ENCODE data around the gene GBGT1. TPM values are rescaled to one million over a fixed set of nuclear protein-coding genes. Genes with fewer than 3 reads are reported as not detected.

Gene GBGT1
- total RNA-seq, 1 experiment from 2014 or later: 16.5 TPM

GRCh38 chr9:133207540-133208170 lies 43.9 kb upstream of the GBGT1 start:
- Mint-ChIP-seq H3K4me3 (no peak overlapping the region), H3K36me3 (no peaks in the 10 kb centered on the region), H3K27ac (no peak overlapping the region), H3K27me3 (ENCODE audit: low read depth) (peaks cover 86% of the 10 kb centered on the region), H3K9me3 (no peaks in the 10 kb centered on the region), H3K4me1 (no peaks in the 10 kb centered on the region)
- no peak for TF ChIP-seq ARID4B (CRISPR knock-in tag; IDR thresholded peaks at IDR 0.05; ENCODE audit: borderline replicate concordance)
- TF ChIP-seq, protein P1, sequence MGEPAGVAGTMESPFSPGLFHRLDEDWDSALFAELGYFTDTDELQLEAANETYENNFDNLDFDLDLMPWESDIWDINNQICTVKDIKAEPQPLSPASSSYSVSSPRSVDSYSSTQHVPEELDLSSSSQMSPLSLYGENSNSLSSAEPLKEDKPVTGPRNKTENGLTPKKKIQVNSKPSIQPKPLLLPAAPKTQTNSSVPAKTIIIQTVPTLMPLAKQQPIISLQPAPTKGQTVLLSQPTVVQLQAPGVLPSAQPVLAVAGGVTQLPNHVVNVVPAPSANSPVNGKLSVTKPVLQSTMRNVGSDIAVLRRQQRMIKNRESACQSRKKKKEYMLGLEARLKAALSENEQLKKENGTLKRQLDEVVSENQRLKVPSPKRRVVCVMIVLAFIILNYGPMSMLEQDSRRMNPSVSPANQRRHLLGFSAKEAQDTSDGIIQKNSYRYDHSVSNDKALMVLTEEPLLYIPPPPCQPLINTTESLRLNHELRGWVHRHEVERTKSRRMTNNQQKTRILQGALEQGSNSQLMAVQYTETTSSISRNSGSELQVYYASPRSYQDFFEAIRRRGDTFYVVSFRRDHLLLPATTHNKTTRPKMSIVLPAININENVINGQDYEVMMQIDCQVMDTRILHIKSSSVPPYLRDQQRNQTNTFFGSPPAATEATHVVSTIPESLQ (CRISPR knock-in tag; IDR thresholded peaks at IDR 0.05): no peak
- TF ChIP-seq ZNF263 (CRISPR knock-in tag; IDR thresholded peaks at IDR 0.05; ENCODE audit: low read depth): no peak
- no peak for TF ChIP-seq ZNF423 (CRISPR knock-in tag; IDR thresholded peaks at IDR 0.05)
- ChIA-PET POLR2A (interaction anchor here (0.6 kb wide), 1 partner anchor 115 kb away, joined by 9 read pairs; no protein-coding TSS in a partner anchor), CTCF (interaction anchor here (1.2 to 2.7 kb wide), 4 partner anchors 19 to 279 kb away, joined by 3 to 14 read pairs (median 7); no protein-coding TSS in a partner anchor)
- no peak for DNase-seq (ENCODE audit: low spot score)
- ATAC-seq: no peak

DNA sequence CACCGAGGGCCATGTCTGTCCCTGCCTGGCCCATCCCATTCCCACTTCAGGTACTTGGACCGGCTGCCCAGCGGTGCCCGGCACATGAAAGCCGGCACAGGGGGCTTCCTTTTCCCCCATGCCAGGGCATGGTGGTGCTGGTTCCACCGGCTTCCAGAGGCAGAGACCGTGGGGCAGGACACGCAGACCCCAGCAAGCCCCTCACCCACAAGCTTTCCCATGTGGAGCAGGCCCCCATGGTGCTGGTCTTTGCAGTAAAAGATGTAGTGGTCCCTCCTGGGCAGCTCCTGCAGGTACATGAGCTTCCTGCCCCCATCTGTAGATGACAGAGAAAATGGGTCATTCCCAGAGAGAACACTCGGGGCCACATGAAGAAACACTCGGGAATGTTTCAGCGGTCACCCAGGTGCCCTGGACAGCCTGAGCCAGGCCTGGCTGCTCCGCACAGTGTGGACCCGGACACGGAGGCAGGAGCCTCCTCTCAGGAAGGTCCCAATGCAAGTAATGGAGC lies 43.4 kb upstream of the GBGT1 start:
- ChIA-PET CTCF (interaction anchor here (1.2 to 2.7 kb wide), 4 partner anchors 19 to 279 kb away, joined by 3 to 14 read pairs (median 7); no protein-coding TSS in a partner anchor), POLR2A (no interaction called here)
- TF ChIP-seq USF2 (CRISPR knock-in tag; IDR thresholded peaks at IDR 0.05) (no peak), AR (CRISPR knock-in tag; IDR thresholded peaks at IDR 0.05) (no peak), NFYB (CRISPR knock-in tag; conservative IDR thresholded peaks at IDR 0.05; ENCODE audit: low read depth) (no peak), NFE2L1 (CRISPR knock-in tag; IDR thresholded peaks at IDR 0.05) (no peak), JUN (CRISPR knock-in tag; IDR thresholded peaks at IDR 0.05) (no peak), CREB1 (CRISPR knock-in tag; IDR thresholded peaks at IDR 0.05) (no peak)
- TF ChIP-seq, protein P2, sequence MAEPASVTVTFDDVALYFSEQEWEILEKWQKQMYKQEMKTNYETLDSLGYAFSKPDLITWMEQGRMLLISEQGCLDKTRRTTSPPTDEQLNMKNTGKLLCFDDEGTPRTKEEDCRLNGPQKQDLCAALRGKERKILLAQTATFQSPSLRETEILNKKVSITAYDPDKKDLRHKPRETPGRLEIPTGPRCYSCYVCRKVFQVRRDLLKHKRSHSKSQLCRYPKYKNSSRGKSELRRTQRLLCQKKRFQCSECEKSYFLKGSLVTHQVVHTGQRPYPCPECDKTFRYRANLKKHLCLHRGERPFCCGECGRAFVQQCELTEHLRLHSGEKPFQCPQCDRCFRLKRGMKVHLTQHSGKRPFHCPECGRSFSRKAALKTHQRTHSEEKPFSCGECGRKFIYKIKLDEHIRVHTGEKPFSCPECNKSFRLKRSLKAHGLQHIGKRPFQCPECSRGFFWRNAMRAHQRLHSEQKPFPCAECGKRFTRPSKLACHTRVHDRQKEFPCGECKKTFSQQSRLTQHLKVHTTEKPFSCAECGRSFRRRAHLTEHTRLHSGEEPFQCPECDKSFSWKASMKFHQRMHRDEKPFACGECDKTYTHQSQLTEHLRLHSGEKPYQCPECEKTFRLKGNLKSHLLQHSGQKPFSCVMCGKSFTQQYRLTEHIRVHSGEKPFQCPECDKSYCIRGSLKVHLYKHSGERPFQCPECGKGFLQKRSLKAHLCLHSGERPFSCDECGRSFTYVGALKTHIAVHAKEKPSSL (CRISPR knock-in tag; conservative IDR thresholded peaks at IDR 0.05): no peak
- Mint-ChIP-seq H3K36me3 (no peaks in the 10 kb centered on the region), H3K27ac (no peak overlapping the region), H3K4me3 (no peak overlapping the region), H3K27me3 (ENCODE audit: low read depth) (peaks cover 87% of the 10 kb centered on the region), H3K9me3 (no peaks in the 10 kb centered on the region), H3K4me1 (no peaks in the 10 kb centered on the region)
- ATAC-seq: no peak
- no peak for DNase-seq (ENCODE audit: low spot score)

Measured in WTC11 (cell line).